Neutrophil (primary cell): ENCODE measurements around the gene PLEKHA6.

Source experiments
- H3K27ac ChIP-seq: fragments of 200-600 bp; sonication (generic); 2 replicates; pipeline ENCODE4 v1.5.1; 2016; ENCODE audit warnings: mild to moderate bottlenecking, moderate library complexity
- H3K27me3 ChIP-seq: fragments of 200-600 bp; sonication (generic); 2 replicates; pipeline ENCODE4 v1.6.0; 2016; ENCODE audit warnings: mild to moderate bottlenecking
- H3K36me3 ChIP-seq: fragments of 200-600 bp; sonication (generic); 2 replicates; pipeline ENCODE4 v1.5.1; 2017
- H3K4me1 ChIP-seq, 2 experiments: fragments of 200-600 bp in 1 of 2; sonication (generic) in 1 of 2; 1 replicate in 1 of 2; 2 replicates in 1 of 2; pipeline versions ENCODE4 v1.5.1 to v1.6.1; 2013 to 2016; ENCODE audit warnings: low read depth in 1 of 2, low read length in 1 of 2, mild to moderate bottlenecking in 1 of 2, moderate library complexity in 1 of 2; ENCODE audit not compliant: control insufficient read depth in 1 of 2, insufficient read depth in 1 of 2
- H3K4me3 ChIP-seq, 2 experiments: fragments of 200-600 bp in 1 of 2; sonication (generic) in 1 of 2; 1 replicate in 1 of 2; 2 replicates in 1 of 2; pipeline ENCODE4 v1.5.1; 2013 to 2016; ENCODE audit warnings: low read depth in 1 of 2, low read length in 1 of 2, mild to moderate bottlenecking in 1 of 2, moderate library complexity in 1 of 2
- H3K9me3 ChIP-seq: fragments of 200-600 bp; sonication (generic); 2 replicates; pipeline ENCODE4 v1.5.1; 2016
- CTCF ChIP-seq: fragments of 200-600 bp; sonication (generic); IDR thresholded peaks from 2 replicates; pipeline ENCODE4 v1.5.1; 2016; ENCODE audit warnings: antibody characterized with exemption

Gene PLEKHA6

GRCh38 chr1:204219971-204220616 lies 139.6 kb downstream of the PLEKHA6 start:
- peaks cover 8% of the 10 kb centered on the region for H3K27me3 ChIP-seq
- no peak for TF ChIP-seq CTCF
- no peaks in the 10 kb centered on the region for H3K4me1 ChIP-seq

GRCh38 chr1:204218552-204218951 lies 141.2 kb downstream of the PLEKHA6 start:
- H3K4me3 ChIP-seq = no peak overlapping the region
- H3K27me3 ChIP-seq = peaks cover 23% of the 10 kb centered on the region
- no peaks in the 10 kb centered on the region for H3K9me3 ChIP-seq
- no peaks in the 10 kb centered on the region for H3K36me3 ChIP-seq
- H3K4me1 ChIP-seq = peaks cover 5 to 6% of the 10 kb centered on the region in 2 experiments
- no peak for TF ChIP-seq CTCF
- no peak overlapping the region for H3K27ac ChIP-seq

More at GRCh38 chr1:204219971-204220616, 139.6 kb downstream of the PLEKHA6 start:
- H3K27ac ChIP-seq = no peak overlapping the region
- no peaks in the 10 kb centered on the region for H3K9me3 ChIP-seq
- H3K36me3 ChIP-seq = no peaks in the 10 kb centered on the region
- H3K4me3 ChIP-seq = no peak overlapping the region

- Histone ChIP-seq H3K4me3 (no peak overlapping the region), H3K36me3 (no peaks in the 10 kb centered on the region), H3K9me3 (no peaks in the 10 kb centered on the region), H3K27me3 (peaks cover 33% of the 10 kb centered on the region), H3K4me1 (peaks cover 5 to 6% of the 10 kb centered on the region in 2 experiments), H3K27ac (no peak overlapping the region)
- no peak for TF ChIP-seq CTCF
Observed at GRCh38 chr1:204217648-204218000, 142.1 kb downstream of the PLEKHA6 start.

GRCh38 chr1:204216880-204217647 lies 142.7 kb downstream of the PLEKHA6 start:
- TF ChIP-seq CTCF = no peak
- H3K4me1 ChIP-seq = peaks cover 5 to 6% of the 10 kb centered on the region in 2 experiments
- no peak overlapping the region for H3K27ac ChIP-seq
- no peaks in the 10 kb centered on the region for H3K9me3 ChIP-seq
- H3K27me3 ChIP-seq = peaks cover 35% of the 10 kb centered on the region
- no peaks in the 10 kb centered on the region for H3K36me3 ChIP-seq
- H3K4me3 ChIP-seq = no peak overlapping the region

GRCh38 chr1:204216236-204216635 lies 143.5 kb downstream of the PLEKHA6 start:
- H3K4me1 ChIP-seq = peaks cover 5 to 6% of the 10 kb centered on the region in 2 experiments
- no peaks in the 10 kb centered on the region for H3K36me3 ChIP-seq
- no peak overlapping the region for H3K4me3 ChIP-seq
- no peak for TF ChIP-seq CTCF
- peaks cover 38% of the 10 kb centered on the region for H3K27me3 ChIP-seq
- H3K9me3 ChIP-seq = no peaks in the 10 kb centered on the region
- no peak overlapping the region for H3K27ac ChIP-seq
